Stimulated activated effector memory CD8-positive, alpha-beta T cell treated with anti-CD3 and anti-CD28 coated beads, Interleukin-12 subunit alpha, Interleukin-12 subunit beta, amount 100 ng/mL, for 72 hours (primary cell): ENCODE data around the gene IDUA.
"Not testable (repeated sequence)": the region's sequence is repeated elsewhere in the genome, so short reads cannot be mapped to it uniquely, and the experiment has no call there.

Experiments used
- ATAC-seq: fragments of 150-1000 bp; cut with Tn5 transposase; 2 replicates; pipeline ENCODE4 v1.10.0; 2021
- DNase-seq, 2 donors: peaks; one replicate each; pipeline ENCODE4 v3.0.0; 2021 to 2022; ENCODE audit warnings: low spot score in 2 of 2
- H3K27ac Mint-ChIP-seq: one replicate; pipeline ENCODE4 v1.8.0; 2022; ENCODE audit warnings: mild to moderate bottlenecking, mixed read lengths
- H3K36me3 Mint-ChIP-seq: one replicate; pipeline ENCODE4 v1.8.0; 2022; ENCODE audit warnings: mild to moderate bottlenecking, mixed read lengths
- H3K4me1 Mint-ChIP-seq: one replicate; pipeline ENCODE4 v1.8.0; 2022; ENCODE audit warnings: mixed read lengths
- H3K4me3 Mint-ChIP-seq: one replicate; pipeline ENCODE4 v1.8.0; 2022; ENCODE audit warnings: mild to moderate bottlenecking, mixed read lengths
- H3K9me3 Mint-ChIP-seq: one replicate; pipeline ENCODE4 v1.8.0; 2022; ENCODE audit warnings: mixed read lengths

The IDUA gene

GRCh38 chr4:1053891-1054290, 67.0 kb downstream of the IDUA start:
- ATAC-seq, DNase-seq, H3K27ac Mint-ChIP-seq, H3K36me3 Mint-ChIP-seq, H3K9me3 Mint-ChIP-seq, H3K4me3 Mint-ChIP-seq: not testable (repeated sequence)
- H3K4me1 Mint-ChIP-seq: peaks cover 15% of the 10 kb centered on the region
